ENCODE results near the gene LYSMD1. TPM values are rescaled to one million over a fixed set of nuclear protein-coding genes. Genes with fewer than 3 reads are reported as not detected.

The LYSMD1 gene
- total RNA-seq, 1 donor from 2014 or later = 0.85 TPM

DNA sequence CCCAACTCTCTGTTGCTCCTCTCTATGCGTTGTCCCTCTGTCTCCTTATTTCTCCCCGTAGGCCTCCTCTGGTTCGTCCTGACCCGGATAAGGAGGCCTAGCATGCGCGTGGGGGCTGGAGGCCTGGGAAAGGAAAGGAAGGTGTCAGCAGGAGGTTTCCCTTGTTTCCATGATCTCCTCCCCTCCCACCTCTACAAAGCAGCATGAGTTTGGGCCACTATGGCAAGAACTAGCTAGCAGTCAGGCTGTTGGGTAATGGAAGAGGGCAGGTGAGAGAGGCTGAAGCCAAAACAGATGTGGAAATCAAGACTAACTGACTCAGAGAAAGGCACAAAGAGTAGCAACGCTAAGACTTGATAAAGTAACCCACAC is 18.6 kb downstream of the LYSMD1 start:
- Histone ChIP-seq H3K27me3 (no peaks in the 10 kb centered on the region), H3K4me1 (peaks cover 0 to 16% of the 10 kb centered on the region in 2 donors), H3K36me3 (no peaks in the 10 kb centered on the region), H3K4me3 (peak overlapping the region; percentile 81 to 93), H3K27ac (peak overlapping the region; percentile 71 to 82), H3K9me3 (no peaks in the 10 kb centered on the region)
- TF ChIP-seq, protein P1, sequence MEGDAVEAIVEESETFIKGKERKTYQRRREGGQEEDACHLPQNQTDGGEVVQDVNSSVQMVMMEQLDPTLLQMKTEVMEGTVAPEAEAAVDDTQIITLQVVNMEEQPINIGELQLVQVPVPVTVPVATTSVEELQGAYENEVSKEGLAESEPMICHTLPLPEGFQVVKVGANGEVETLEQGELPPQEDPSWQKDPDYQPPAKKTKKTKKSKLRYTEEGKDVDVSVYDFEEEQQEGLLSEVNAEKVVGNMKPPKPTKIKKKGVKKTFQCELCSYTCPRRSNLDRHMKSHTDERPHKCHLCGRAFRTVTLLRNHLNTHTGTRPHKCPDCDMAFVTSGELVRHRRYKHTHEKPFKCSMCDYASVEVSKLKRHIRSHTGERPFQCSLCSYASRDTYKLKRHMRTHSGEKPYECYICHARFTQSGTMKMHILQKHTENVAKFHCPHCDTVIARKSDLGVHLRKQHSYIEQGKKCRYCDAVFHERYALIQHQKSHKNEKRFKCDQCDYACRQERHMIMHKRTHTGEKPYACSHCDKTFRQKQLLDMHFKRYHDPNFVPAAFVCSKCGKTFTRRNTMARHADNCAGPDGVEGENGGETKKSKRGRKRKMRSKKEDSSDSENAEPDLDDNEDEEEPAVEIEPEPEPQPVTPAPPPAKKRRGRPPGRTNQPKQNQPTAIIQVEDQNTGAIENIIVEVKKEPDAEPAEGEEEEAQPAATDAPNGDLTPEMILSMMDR (IDR thresholded peaks at IDR 0.05) = no peak
- DNase-seq (ENCODE audit: low spot score in 2 of 2) = peak in 1 of 2 donors; percentile 58
- intact Hi-C loops (cut with DNase I) = loop anchor here (2.0 kb wide), 1 partner anchor 18 kb away; the partner anchor contains the start of gene LYSMD1

DNA sequence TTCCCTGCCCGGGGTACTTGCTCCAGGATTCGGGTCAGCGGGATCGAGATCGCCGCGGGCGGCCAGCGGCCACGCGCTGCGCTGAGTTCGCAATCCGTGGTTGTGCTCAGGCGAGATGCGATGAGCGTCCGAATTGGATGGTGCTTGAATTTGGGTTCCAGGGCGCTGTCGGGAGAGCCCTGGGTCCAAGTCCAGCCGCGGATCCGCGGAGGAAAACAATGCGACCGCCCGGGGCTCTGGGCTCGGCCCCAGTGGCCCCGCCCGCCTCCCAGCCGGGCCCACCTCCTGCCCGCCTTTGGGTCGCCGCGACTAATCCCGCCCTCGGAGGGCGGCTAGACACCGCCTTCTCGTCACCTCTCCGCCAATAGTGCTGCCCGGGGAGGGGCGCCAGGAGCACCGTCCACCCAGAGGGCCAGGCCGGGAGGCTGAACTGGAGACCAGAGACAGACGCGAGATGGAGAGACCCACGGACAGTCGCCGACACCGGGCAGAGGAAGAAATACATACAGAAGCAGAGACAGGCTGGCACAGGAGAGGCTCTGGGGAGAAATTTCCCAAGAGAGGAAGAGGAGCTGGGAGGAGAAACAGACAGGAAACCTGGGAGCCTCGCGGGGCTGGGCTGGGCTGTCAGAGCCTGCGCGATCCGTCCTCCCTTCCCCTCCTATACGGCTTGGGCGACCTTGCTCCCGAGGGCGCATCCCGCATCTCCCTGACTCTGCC is 19.1 kb downstream of the LYSMD1 start, which contains the start of gene SEMA6C:
SEMA6C (minus strand) TSS at position 220 of the 720 bp plus-strand sequence. CDS start 4,010 bp downstream, outside the sequence.
- H3K27me3 ChIP-seq = no peaks in the 10 kb centered on the region
- no peaks in the 10 kb centered on the region for H3K9me3 ChIP-seq
- peak; percentile 83 to 96 for DNase-seq (ENCODE audit: low spot score in 2 of 2)
- TF ChIP-seq, protein P1 (IDR thresholded peaks at IDR 0.05) = no peak
- no peaks in the 10 kb centered on the region for H3K36me3 ChIP-seq
- H3K4me3 ChIP-seq = peak within 1 kb of the TSS; percentile 81 to 93
- H3K27ac ChIP-seq = peak within 1 kb of the TSS; percentile 72 to 82
- intact Hi-C loops (cut with DNase I) = loop anchor here (2.0 kb wide), 1 partner anchor 18 kb away; the partner anchor contains the start of gene LYSMD1
- H3K4me1 ChIP-seq = peaks cover 0 to 16% of the 10 kb centered on the region in 2 donors

DNA sequence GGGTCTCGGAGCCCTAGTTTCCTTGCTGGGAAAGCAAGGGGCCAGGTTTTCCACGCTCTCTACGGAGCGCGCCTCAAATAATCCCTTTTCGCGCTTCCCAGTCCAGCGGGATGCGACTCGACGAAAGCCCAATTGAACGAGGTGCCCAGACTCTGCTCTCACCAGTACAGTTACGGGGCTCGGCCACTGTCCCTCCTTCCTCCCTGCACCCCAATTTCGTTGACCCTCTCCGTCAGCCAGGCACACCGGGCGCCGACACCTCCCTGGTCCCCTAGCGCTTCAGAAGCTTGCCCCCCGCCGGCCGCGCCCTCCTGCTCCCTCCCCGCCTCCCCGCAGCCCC is 19.7 kb downstream of the LYSMD1 start:
- DNase-seq (ENCODE audit: low spot score in 2 of 2) = no peak
- H3K4me1 ChIP-seq = peaks cover 0 to 16% of the 10 kb centered on the region in 2 donors
- H3K4me3 ChIP-seq = peak overlapping the region; percentile 81 to 93
- no peaks in the 10 kb centered on the region for H3K9me3 ChIP-seq
- TF ChIP-seq, protein P1 (IDR thresholded peaks at IDR 0.05) = no peak
- no peaks in the 10 kb centered on the region for H3K36me3 ChIP-seq
- intact Hi-C loops (cut with DNase I) = loop anchor here (2.0 kb wide), 1 partner anchor 19 kb away; the partner anchor contains the start of gene LYSMD1
- H3K27ac ChIP-seq = peak overlapping the region; percentile 72 to 82
- no peaks in the 10 kb centered on the region for H3K27me3 ChIP-seq

DNA sequence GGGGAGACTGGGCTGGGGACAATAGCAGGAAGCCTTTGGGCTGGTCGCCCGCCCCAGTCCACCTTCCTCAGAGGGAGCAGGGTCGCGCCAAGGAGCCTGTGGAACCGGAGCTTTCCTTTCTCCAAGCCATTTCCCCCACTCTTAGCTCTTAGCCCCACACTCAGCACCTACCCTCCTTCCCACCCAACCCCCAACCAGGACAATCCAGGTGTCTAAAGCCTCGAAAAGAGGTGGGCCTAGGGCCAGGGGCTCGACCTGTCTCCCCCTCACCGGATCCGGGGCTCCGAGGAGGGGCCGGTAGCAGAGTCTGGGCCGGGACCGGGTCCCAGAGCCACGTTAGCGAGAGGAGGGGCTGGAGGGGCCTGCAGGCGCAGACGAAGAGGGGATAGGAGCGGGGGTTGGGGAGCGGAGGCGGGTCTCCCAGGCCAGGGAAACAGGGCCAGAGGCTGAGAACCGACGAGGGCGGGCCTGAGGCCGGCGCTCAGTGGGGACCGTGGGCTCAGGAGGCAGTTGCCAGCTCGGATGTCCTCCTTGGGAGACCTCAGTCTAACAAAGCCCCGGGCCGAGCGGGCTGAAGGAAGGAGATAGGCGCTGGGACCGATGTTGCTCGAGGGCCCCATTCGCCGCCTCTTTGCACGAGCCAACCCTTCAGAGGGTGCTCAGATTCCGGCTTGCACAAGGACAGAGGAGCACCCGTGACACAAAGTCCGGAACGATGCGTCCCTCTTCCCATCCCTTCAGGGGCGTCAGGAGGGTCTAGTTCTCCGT is 20.2 kb downstream of the LYSMD1 start:
- intact Hi-C loops (cut with DNase I) = loop anchor here (2.0 kb wide), 1 partner anchor 19 kb away; the partner anchor contains the start of gene LYSMD1
- H3K27ac ChIP-seq = peak overlapping the region; percentile 65 to 72
- H3K4me3 ChIP-seq = peak overlapping the region; percentile 81 to 93
- H3K9me3 ChIP-seq = no peaks in the 10 kb centered on the region
- TF ChIP-seq, protein P1 (IDR thresholded peaks at IDR 0.05) = no peak
- H3K36me3 ChIP-seq = no peaks in the 10 kb centered on the region
- no peak for DNase-seq (ENCODE audit: low spot score in 2 of 2)
- peaks cover 0 to 16% of the 10 kb centered on the region in 2 donors for H3K4me1 ChIP-seq
- no peaks in the 10 kb centered on the region for H3K27me3 ChIP-seq

DNA sequence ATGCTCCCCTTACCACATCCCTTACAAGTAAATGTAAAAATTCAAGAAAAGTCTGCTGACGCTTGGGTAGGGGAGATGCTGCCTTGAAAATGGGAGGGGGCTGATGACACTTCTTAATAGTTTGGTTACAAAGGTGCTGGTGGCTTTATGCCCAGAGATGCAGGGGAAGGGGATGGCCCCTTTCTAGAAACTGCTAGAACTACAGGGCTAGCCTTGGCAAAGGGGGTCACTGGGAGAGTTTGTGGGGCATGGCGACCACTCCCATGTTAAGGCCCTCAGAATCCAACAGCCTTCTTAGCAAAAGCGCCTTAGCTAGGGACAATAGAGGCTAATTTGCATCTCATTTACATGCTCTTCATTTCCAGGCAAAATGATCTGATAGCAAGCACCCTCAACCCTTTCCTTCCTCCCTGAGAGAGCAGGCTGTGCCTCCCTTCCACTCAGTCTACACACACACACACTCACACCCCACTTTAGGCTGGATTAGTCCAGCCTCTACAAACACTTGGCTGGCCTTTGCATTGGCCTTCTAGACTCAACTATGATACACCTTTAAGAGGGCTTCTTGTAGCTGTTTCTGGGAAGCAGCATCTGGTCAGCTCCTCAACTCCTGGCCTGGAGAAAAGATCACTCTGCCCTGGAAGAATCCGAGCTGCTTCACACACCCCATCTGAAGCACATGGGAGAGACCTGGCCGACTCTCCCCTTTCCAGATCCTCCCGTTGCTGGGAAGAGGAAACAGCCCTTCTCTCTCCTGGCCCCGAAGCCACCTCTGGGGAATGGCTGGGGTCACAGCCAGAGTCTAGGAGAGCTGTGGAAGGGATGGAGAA is 21.0 kb downstream of the LYSMD1 start:
- Histone ChIP-seq H3K4me3 (peak overlapping the region; percentile 81 to 93), H3K27me3 (no peaks in the 10 kb centered on the region), H3K4me1 (peaks cover 0 to 16% of the 10 kb centered on the region in 2 donors), H3K9me3 (no peaks in the 10 kb centered on the region), H3K27ac (peak overlapping the region; percentile 65 to 72), H3K36me3 (no peaks in the 10 kb centered on the region)
- intact Hi-C loops (cut with DNase I) = no loop called here
- TF ChIP-seq, protein P1 (IDR thresholded peaks at IDR 0.05) = no peak
- DNase-seq (ENCODE audit: low spot score in 2 of 2) = no peak
